SH-SY5Y (cell line): ENCODE data around the gene GATC.

Experiments
- GATA2 ChIP-seq: IDR thresholded peaks from 2 replicates; pipeline ENCODE4 v1.6.1; 2011; ENCODE audit warnings: mild to moderate bottlenecking, low read depth, low read length
- GATA3 ChIP-seq: IDR thresholded peaks from 2 replicates; pipeline ENCODE4 v1.6.1; 2011; ENCODE audit warnings: low read depth, mild to moderate bottlenecking, low read length, moderate library complexity

GATC gene

DNA sequence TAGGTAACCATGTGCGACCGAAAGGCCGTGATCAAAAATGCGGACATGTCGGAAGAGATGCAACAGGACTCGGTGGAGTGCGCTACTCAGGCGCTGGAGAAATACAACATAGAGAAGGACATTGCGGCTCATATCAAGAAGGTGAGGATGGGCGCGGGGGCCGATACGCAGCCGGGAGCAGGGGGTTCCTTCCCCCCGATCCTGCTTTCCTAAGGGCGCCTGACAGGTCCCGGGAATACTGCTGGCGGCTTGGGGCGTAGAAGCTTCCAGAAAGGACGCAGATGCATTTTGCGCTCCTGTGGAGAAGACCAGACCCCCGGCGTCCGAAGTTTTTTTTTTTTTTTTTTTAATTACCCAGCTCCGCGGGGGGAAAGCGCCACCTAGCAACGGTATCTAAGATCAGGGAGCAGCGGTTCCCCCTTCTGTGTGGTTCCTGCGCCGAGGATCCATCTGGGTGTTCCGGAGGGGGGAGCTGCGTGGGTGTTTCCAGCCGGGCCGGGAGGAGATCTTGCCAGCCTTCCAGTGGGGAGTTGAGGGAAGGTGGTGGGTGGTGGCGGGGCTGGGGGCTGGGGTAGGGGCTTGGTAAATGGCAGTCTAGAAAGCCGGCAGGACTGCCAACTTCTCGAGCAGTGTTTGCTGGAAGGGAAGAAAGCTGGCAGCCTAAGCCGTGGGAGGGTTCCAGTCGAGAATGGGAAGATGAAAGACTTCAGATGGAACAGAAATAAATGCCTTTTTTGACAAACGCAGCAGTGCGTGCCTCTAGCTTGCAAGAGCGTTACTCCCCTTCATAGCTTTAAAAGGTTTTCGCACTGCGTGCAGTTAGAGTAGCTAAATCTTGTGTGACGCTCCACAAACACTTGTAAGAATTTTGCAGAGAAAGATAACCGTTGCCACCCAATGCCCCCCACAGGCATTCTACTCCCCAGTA, 50.4 kb downstream of the GATC start:
- TF ChIP-seq GATA2 (peak; percentile 79), GATA3 (no peak)

DNA sequence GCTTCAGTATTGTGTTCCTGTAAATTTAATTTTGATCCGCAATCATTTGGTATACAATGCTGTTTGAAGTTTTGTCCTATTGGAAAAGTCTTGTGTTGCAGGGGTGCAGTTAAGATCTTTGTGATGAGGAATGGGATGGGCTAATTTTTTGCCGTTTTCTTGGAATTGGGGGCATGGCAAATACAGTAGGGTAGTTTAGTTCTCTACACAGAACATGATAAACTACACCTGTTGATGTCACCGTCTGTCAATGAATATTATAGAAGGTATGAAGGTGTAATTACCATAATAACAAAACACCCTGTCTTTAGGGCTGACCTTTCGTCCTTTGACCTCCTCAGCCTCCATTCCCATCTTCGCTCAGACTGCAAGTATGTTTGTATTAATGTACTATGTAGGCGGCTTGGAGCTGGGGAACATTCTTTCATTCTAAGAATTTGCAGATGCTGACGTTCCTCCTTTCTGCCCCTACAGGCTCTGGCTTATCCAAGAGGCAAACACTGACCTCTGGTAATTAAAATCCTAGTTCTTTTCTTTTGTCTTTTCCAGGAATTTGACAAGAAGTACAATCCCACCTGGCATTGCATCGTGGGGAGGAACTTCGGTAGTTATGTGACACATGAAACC, 51.4 kb downstream of the GATC start:
- TF ChIP-seq GATA3 (no peak), GATA2 (no peak)

DNA sequence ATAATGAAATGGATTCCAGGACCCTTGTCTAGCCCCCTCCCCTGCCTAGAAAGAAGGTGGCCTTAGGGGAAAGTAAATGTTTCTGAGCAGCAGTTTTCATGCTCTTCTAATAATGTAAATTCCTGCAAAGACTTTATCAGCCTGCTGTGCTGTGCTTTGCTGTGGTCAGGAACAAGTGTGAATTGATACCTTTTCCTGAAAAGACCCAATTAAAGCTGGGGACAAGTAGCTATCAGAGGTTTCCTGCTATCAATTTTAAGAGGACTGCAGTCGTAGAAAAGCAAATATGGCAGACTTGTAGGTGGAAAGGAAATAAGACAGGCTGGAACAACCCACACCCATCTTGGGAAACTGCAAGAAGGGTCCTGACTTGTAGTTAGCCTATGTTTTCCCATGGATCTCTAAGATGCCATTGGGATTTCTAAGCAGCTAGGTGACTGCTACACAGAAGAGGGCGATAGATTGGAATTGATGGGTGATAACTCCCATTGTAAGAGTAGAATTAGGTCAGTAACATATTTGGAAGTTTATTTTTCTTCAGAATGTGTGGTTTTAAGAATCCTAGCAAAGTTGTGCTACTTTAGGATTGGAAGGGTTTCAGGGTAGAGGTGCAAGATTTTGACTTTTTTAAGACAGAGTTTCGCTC, 52.7 kb downstream of the GATC start:
- no peak for TF ChIP-seq GATA2
- no peak for TF ChIP-seq GATA3

DNA sequence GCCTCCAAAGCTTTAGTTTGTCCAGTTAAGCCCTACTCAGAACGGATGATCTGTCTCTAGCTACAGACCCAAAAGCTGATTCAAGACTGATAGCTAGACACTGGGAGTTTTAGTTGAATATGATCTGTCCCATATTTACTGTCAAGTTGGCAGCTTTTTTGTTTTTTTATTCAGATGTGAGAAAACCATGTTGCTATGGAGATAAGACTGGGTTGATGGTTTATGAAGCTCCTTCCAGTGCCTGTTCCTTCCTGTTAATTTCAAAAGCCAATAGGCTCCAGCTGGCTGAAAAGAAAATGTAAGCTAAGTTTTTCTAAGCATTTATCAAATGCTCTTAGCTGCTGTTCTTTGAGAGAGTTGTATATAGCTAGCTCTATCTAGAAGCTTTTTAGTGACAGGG, 54.3 kb downstream of the GATC start:
- TF ChIP-seq GATA3 (no peak), GATA2 (no peak)

DNA sequence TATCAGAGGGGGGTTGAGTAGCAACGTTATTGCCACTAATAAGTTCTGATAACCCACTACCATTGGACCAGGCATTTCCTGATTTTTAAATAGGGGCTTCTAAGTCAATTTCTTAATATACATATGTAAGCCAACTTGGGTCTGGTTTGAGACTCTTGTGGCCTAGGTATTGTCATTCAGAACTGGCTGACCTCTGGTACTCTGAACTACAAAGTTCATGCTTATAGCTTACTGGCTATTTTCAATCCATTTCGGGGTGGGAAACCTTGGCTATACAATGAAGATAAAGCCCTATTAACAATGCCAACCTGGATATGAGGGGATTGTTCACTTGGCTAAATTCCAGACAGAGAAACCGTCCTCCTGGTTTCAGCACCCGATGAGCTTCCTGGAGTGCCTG, 58.3 kb downstream of the GATC start:
- TF ChIP-seq GATA3 (no peak), GATA2 (no peak)

DNA sequence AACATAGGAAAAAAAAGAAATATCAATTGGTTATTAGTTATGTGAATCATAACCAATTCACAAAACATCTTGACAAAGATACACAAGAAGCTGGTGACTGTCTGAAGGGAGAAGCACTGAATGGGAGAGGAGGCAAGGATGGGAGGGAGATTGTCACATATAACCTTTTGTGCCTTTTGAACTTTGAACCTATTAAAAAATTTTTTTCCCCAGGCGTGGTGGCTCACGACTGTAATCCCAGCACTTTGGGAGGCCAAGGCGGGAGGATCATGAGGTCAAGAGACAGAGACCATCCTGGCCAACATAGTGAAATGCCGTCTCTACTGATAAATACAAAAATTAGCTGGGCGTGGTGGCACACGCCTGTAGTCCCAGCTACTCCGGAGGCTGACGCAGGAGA, 62.3 kb downstream of the GATC start:
- TF ChIP-seq GATA3 (no peak), GATA2 (no peak)
